Raji (cell line): ENCODE measurements around the gene FAM20A.

Experiments
- POLR2A ChIP-seq: IDR thresholded peaks from 2 replicates; pipeline ENCODE4 v1.6.1; 2011; ENCODE audit warnings: low read depth, low read length, control low read depth; ENCODE audit not compliant: insufficient read depth

Gene FAM20A

DNA sequence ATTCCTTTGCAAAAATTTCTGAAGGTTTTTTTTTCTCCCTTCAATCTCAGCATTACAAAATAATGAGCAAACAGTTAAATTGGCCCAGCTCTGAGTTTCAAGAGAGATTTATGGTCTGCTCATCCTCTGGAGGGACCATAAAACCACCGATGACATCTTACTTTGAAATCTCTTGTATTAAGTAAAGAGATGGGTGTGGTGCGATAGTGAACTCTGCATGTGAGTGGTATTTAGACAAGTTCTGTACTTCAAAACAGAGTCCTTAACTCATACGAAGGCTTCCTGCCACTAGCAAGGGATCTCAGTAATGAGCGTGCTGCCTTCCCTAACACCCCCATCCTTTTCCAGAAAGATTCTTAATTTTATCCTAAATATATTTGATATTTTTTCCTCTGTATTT, 2.1 kb downstream of the FAM20A start:
- no peak for TF ChIP-seq POLR2A

DNA sequence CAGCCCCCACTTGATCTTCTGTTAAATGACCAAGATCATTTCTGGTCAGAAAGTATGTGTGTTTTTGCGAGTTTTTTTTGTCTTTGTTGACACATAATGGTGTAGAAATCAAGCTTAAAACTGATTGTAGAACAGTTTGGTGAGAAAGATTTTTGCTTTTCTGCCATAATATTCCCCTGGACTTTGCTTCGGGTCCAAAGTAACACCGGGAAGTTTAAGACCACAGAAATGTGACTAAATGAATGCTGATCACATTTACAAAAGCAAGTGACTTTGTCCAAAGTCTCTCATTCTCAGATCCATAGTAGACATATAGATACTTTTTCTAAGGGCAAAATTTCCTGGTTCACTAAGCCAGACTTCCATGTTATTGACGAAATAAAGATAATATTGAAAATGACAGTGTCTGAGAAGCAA, 2.6 kb downstream of the FAM20A start:
- no peak for TF ChIP-seq POLR2A

DNA sequence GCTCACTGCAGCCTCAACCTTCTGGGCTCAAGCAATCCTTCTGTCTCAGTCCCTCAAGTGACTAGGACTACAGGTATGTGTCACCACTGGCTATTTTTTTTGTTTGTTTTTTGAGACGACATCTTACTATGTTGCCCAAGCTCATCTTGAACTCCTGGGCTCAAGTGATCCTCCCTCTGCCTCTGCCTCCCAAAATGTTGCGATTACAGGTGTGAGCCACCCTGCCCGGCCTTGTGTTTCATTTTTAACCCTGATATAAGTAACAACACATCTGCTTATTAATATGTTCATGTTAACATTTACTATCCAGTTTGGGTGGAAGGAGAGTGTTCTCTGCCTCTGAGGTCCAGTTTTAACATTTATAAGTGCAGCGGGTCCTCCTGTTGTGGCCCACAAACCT, 3.1 kb downstream of the FAM20A start:
- no peak for TF ChIP-seq POLR2A

DNA sequence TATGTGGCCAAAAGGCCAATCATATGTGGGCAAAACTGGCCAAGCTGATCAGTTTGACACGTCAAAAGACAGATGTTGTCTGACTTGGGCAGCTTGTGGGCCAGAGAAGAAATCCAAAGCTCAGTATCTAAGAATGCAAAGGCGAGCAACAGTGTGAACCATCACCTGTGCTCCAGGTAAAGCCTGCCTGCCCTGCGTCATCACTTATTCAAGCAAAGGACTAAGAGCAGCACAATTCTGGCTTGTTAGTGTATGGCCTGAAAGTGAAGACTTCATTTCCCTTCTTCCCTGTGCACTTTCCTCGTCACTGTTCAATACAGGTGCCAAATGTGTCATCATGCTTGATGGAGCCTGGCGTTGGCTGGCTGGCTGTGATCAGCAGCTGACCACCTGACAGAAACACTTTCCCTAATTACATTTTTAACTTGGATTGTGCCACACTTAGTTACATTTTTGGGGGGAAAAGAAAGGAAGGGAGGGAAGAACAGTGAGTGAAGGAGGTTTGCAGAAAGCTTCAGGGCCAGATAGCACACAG, 4.7 kb downstream of the FAM20A start:
- TF ChIP-seq POLR2A, result no peak

DNA sequence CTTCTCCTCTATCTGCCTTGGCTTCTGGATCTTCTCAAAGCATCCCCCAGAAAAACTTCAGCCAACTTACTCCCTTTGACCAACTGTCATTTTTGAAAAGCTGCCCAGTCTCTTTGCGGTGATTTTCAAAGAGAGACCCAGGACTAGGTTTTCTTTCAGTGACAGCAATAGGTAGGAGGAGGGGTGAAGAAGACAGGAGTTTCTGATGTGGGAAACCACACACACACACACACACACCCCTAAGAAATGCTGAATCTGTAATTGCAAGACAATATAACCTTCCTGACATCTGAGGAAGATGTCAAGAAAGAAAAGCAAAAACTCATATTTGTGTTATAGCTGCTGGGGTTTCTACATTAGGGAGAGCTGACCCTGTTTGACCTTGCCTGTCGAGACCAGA, 5.2 kb downstream of the FAM20A start:
- TF ChIP-seq POLR2A, result no peak

DNA sequence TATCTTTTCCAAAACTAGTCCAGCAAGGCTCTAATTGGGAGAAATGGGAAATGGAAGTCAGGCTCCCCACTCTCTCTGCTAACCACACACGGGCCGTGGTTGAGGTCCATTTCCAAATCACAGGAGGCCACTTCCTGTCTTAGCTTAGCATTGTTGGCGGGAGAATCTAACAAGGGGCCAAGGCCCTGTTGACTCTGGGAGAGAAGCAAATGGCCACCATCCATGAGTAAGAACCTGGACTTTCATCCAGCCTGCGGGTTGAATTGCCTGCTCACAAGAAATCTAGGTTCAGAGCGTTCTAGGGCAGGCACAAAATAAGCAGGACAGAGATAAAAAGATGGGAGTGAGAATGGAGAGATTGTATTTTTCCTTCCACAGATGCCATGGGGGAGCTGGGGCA, 5.7 kb downstream of the FAM20A start:
- TF ChIP-seq POLR2A, result no peak

DNA sequence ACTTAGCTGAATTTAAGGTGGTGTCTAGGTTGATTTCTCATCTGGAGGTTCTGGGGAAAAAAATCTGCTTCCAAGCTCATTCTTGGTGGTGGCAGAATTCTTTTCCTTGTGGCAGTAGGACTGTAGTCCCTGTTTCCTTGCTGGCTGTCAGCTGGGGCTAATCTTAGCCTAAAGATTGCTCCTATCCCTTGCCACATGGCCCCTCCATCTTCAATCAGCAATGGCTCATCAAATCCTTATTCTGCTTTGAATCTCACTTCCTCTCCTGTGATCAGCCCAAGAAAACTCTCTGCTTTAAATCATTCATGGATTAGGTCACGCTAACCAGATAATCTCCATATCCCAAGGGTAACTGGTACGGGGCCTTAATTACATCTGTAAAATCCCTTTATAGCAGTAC, 6.6 kb downstream of the FAM20A start:
- TF ChIP-seq POLR2A, result no peak

DNA sequence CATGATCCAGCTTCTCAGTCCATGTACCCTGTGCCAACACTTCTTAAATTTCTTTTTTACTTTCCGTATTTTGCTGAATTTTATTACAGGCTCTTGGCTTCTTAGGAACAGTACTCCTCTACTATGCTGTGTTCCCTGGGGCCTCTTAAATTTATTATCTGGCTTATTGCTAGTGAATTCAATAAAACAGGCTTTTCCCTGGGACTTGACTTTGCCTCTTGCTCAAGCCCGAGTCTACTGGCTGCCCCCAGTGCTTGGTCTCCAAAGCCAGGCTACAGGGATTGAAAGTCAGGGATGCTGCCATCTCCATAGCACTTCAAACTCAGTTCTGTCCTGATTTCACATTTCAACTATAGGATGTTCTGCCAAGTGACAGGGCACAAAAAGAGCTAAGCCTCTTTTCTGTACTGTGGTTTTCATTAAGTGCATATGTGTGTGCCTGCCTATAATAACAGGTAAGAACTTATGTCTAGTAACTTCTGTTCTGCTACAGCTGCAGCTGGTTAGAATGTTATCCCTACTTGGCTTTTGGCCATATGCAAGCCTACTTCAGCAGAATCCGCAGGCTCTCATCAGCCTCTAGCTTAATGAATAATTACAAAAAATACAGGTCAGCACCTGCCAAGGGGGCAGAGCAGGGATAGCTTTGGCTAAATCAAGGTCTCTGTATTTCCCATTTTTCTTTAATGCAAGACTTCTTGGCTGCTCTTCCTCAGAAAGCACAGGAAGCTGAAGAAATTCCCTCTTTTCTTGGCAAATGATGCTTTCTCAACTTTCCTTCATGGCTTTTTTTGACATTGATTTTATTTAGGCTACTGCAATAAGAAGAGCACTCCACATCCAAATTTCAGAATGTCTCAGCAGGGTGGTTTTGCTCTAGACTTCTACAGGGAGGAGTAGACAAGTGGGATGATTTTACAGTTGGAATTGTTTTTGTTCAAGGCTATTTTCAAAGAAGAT, 8.2 kb downstream of the FAM20A start:
- TF ChIP-seq POLR2A, result no peak

DNA sequence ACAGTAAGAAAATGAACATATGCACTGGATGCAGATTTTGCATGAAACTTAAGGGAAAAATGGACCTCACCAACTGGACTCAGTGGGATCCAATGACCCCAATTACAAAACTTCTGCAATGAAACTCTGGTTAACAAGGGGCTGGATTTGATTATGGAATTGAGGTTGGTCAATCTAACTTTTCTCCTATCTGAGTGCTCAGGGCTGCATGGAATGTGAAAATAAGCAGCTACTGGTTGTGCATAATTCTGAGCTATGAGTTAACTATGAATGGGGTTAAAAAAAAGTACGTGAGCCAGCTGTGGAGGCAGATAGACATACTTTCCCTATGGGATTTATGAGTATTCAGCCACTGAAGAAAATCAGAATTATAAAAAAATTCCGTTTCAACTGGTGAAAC, 9.2 kb downstream of the FAM20A start:
- TF ChIP-seq POLR2A, result no peak

DNA sequence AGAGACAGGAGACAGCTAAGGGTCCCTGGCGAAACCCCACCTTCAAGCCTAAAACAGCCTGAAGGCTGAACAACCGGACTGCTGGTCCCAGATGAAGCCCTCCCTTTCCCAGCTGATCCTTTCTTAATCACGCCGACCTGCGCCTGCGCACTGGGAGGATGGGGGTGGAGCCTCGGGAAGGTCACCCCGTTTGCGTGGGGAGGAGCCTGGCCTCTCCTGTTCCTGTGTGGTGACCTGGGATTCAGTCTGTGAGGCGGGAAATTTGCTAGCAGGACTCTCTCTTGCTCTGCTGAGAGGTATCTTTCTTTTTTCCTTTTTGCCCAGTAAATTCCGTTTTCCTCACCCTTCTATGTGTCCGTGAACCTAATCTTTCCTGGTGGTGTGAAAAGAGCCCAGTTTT, 9.6 kb downstream of the FAM20A start:
- no peak for TF ChIP-seq POLR2A

DNA sequence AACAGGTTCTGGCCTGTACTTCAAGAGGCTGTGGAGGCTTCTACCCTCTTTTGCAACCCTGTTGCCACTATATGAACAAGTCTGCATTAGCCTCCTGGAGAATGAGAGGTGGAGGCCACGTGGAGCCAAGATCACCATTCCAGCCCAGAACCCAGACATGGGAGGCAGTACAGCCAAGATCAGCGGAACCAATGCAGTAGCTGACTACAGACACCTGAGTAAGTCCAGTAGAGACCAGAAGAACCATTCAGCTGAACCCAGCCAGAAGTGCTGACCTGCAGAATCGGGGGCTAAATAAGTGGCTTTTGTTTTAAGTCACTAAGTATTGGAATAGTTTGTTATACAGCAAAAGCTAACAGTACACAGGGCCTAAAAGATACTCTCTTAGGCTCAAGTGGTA, 12.1 kb downstream of the FAM20A start:
- no peak for TF ChIP-seq POLR2A

DNA sequence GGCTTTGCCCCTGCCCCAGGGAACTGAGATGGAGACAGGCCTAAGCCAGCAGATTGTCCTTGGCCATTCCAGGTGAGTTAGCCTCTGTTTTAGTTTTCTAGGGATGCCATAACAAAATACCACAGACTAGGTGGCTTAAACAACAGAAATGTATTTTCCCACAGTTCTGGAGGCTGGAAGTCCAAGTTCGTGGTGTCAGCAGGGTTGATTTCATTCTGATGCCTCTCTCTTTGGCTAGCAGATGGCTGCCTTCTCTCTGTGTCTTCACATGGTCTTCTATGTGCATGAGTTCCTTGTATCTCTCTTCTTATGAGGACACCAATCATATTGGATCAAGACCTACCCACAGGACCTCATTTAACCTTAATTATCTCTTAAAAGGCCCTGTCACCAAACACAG, 12.8 kb downstream of the FAM20A start:
- TF ChIP-seq POLR2A, result no peak

DNA sequence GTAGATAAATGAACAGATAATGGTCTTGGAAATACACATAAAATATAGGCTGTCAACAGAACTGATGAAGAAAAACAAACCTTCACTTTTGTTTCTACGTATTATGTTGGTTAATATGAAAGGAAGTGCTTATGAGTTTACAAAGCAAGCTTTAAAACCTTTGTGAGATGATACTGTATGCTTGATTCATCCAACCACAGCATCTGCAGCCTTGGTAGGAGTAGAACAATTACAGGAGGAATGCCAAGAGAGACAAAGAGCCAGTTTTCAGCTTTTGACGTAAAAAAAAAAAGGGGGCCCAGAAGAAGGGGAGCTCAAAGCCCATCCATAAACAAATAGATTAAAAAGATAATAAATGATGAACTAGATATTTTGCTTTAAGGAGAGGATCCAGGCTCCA, 13.3 kb downstream of the FAM20A start:
- TF ChIP-seq POLR2A, result no peak

DNA sequence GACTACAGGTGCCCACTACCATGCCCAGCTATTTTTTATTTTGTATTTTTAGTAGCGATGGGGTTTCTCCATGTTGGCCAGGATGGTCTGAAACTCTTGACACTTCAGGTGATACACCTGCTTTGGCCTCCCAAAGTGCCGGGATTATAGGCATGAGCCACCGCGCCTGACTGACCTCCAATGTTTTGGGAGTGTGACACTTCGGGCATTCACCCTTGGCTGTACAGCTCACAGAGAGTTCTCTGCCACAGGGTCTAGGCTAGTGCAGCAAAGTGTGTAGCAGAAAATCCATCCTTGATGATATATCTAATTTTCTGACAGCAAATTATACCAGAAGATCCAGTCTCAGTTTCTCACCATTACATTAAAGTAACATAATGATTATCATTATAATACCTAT, 14.1 kb downstream of the FAM20A start:
- no peak for TF ChIP-seq POLR2A

DNA sequence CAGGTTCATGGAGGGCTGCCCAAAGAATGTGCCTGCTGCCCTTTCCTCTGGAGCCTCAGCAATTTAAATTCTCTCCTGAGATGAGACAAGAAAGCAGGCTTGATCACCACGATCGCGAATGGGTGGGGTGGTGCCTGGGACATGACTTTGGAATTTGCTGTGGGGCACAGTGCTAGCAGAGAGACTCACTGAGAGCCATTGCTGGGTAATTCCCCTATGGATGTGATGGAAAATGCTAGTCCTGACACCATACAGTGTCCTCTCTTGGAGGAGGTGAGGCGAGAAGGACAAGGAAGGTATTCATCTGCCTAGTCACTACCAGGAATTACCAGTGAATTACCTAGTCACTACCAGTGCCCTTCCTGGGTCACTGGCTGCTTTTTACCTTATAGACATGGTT, 15.5 kb downstream of the FAM20A start:
- TF ChIP-seq POLR2A, result no peak

DNA sequence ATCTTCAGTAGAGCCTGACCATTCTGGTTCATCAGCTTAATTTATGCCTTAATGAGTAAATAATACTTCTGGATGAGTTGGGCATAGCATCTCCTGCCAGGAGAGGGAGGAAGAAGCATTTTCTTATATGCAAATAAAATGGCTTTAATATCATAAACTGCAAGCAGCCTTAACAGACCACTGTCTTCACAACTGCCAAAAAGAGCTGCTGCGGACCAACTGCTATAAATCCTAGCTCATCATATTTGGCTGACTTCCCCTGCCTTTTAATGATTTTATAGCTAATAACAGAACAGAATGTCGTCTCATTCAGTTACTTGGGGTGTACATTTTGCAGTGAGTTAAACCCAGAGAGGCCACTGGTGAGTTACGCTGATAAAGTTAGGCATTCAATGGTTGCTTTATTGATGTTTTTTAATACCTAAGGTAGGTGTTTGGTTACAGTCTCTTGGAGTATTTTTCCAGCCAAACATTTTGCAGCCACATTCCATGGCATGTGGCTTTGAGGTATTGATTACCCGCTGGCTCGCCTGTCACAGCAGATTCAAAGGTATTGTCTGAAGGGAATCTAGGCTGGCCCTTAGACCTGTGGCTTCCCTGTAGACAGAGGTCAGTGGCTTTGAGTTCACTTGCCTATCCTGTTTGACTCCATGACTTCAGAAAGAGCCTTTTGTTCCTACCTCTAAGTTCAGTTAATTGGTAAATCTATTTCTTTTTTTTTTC, 16.4 kb downstream of the FAM20A start:
- TF ChIP-seq POLR2A, result no peak

DNA sequence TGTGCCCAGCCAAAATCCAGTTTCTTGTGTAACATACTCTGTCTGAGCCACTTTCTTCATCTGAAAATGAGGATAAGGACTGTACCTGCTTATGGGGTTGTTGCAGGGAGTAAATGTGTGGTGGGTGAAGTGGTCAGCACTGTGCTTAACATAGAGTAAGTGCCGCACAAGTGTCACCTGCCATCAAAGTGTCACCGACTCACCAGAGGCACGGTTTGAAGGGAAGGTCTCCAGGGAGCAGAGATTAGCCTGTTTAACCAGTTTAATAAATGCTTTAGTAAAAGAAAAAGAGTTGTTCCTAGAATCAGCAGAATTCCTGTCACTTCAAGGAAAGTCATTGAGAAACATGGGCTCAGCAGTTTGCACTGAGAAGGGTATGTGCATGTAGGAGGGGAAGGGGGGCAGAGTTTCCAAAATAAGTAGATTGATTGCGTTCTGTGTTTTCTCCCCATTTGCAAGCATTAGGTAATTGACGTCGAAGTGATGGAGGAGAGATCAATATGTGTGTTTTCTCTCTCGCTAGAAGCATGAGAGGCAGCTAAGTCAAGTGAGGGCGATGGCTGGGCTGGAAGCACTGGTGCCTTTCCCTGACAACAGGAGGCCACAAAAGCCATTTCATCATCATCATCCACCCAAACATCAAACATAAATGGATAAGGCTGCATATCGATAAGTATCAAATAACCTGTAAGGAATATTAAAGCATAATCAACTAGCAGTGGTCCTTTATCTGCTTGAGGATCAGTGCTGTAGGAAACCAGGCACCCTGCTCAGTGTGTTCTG, 19.1 kb downstream of the FAM20A start:
- TF ChIP-seq POLR2A, result no peak
